SK-N-SH (cell line): ENCODE measurements around the gene ATP1A2. TPM values are rescaled to one million over a fixed set of nuclear protein-coding genes. Genes with fewer than 3 reads are reported as not detected.

ENCODE experiments used
- CTCF ChIA-PET: fragments of 300-600, 350-600 bp; formaldehyde crosslinking; extraction: SDS; loops from one replicate; lab custom pipeline; 2021; lab: Yijun Ruan, JAX
- POLR2A ChIA-PET: fragments of 350-600 bp; sonication (Branson Sonifier 250); formaldehyde crosslinking; extraction: SDS; loops from one replicate; lab custom pipeline; 2020; ENCODE audit warnings: antibody characterized with exemption, inconsistent platforms; lab: Yijun Ruan, JAX
- DNase-seq: peaks from one replicate; pipeline ENCODE4 v3.0.0; 2012
- H2AFZ ChIP-seq: fragments of 200-600 bp; sonication (generic); 2 replicates; pipeline ENCODE4 v1.8.1; 2016; ENCODE audit warnings: antibody characterized with exemption, mild to moderate bottlenecking, low read depth
- H3F3A ChIP-seq: fragments of 200-600 bp; sonication (generic); replicated peaks from 2 replicates; pipeline ENCODE3; 2016; ENCODE audit warnings: antibody characterized with exemption, mild to moderate bottlenecking; ENCODE audit not compliant: insufficient read depth
- H3K27ac ChIP-seq, 2 experiments: fragments of 200-500 bp in 1 of 2; fragments of 200-600 bp in 1 of 2; sonication (Bioruptor generic) in 1 of 2; sonication (generic), shearing (Covaris generic) in 1 of 2; 2 replicates each; pipeline versions ENCODE4 v1.5.1 to v1.6.1; 2014 to 2016; ENCODE audit warnings: low read depth in 2 of 2, inconsistent platforms in 1 of 2, low read length in 1 of 2, mild to moderate bottlenecking in 1 of 2, mixed read lengths in 1 of 2
- H3K27me3 ChIP-seq: fragments of 200-600 bp; sonication (generic), shearing (Covaris generic); 2 replicates; pipeline ENCODE4 v1.6.1; 2016; ENCODE audit warnings: mixed run types; ENCODE audit not compliant: insufficient read depth
- H3K36me3 ChIP-seq, 2 experiments: fragments of 200-500 bp in 1 of 2; fragments of 200-600 bp in 1 of 2; sonication (Bioruptor generic) in 1 of 2; sonication (generic) in 1 of 2; replicated peaks in 1 of 2; 2 replicates each; pipeline versions ENCODE3 to v1.5.1; 2014 to 2016; ENCODE audit warnings: low read length in 1 of 2, mild to moderate bottlenecking in 1 of 2; ENCODE audit not compliant: insufficient read depth in 2 of 2, control insufficient read depth in 1 of 2
- H3K4me1 ChIP-seq, 2 experiments: fragments of 200-500 bp in 1 of 2; fragments of 200-600 bp in 1 of 2; sonication (Bioruptor generic) in 1 of 2; sonication (generic), shearing (Covaris generic) in 1 of 2; 2 replicates each; pipeline versions ENCODE4 v1.5.1 to v1.6.1; 2014 to 2016; ENCODE audit warnings: low read depth in 1 of 2, low read length in 1 of 2, mixed run types in 1 of 2; ENCODE audit not compliant: insufficient read depth in 2 of 2, control insufficient read depth in 1 of 2
- H3K4me2 ChIP-seq: fragments of 200-600 bp; sonication (generic), shearing (Covaris generic); 2 replicates; pipeline ENCODE4 v1.6.1; 2017; ENCODE audit warnings: mixed run types
- H3K4me3 ChIP-seq, 2 experiments: fragments of 200-500 bp in 1 of 2; fragments of 200-600 bp in 1 of 2; sonication (Bioruptor generic) in 1 of 2; sonication (generic), shearing (Covaris generic) in 1 of 2; 2 replicates each; pipeline versions ENCODE4 v1.5.1 to v1.8.1; 2014 to 2016; ENCODE audit warnings: low read depth in 2 of 2, inconsistent platforms in 1 of 2, low read length in 1 of 2, mild to moderate bottlenecking in 1 of 2, mixed read lengths in 1 of 2, moderate library complexity in 1 of 2
- H3K79me2 ChIP-seq: fragments of 200-600 bp; sonication (generic); 2 replicates; pipeline ENCODE4 v1.8.1; 2017; ENCODE audit warnings: mild to moderate bottlenecking; ENCODE audit not compliant: insufficient read depth
- H3K9ac ChIP-seq: fragments of 200-600 bp; sonication (generic); 2 replicates; pipeline ENCODE4 v1.6.1; 2017; ENCODE audit warnings: mixed run types
- H3K9me2 ChIP-seq: fragments of 200-600 bp; sonication (generic); 2 replicates; pipeline ENCODE4 v1.6.1; 2017; ENCODE audit warnings: mixed run types
- H3K9me3 ChIP-seq: fragments of 200-600 bp; sonication (generic); 2 replicates; pipeline ENCODE4 v1.6.1; 2017; ENCODE audit warnings: mixed run types, mild to moderate bottlenecking, moderate library complexity
- H4K20me1 ChIP-seq: fragments of 200-600 bp; sonication (generic); 2 replicates; pipeline ENCODE4 v1.6.1; 2017; ENCODE audit warnings: mild to moderate bottlenecking, mixed run types; ENCODE audit not compliant: insufficient read depth
- MXI1 ChIP-seq: IDR thresholded peaks from 2 replicates; pipeline ENCODE4 v1.6.1; 2012; ENCODE audit warnings: mild to moderate bottlenecking, low read depth, low read length, improper control_type of control experiment
- POLR2AphosphoS5 ChIP-seq: IDR thresholded peaks from 2 replicates; pipeline ENCODE4 v1.6.1; 2012; ENCODE audit warnings: low read depth, low read length
- RFX5 ChIP-seq: IDR thresholded peaks from 2 replicates; pipeline ENCODE4 v1.6.1; 2012; ENCODE audit warnings: mild to moderate bottlenecking, improper control_type of control experiment, low read length
- WGBS: methylation state at CpG from one replicate; pipeline ENCODE4 v1.1.6; 2017; ENCODE audit warnings: low lambda C conversion rate; 5-methylcytosine and 5-hydroxymethylcytosine counted together
- polyA plus RNA-seq, 3 experiments: library from polyadenylated mRNA; depleted of rRNA; stranded (reverse); fragments of >200 nt; gene quantifications; 2 replicates each; pipeline ENCODE4 v1.2.3, GENCODE V29; 2012
- TF ChIP-seq, protein P1 (sequence below): fragments of 150-350 bp; IDR thresholded peaks from 2 replicates; pipeline ENCODE4 v1.6.1; 2017; ENCODE audit warnings: antibody characterized with exemption, low read length, low read depth, borderline replicate concordance
- TF ChIP-seq, protein P2 (sequence below): IDR thresholded peaks from 2 replicates; pipeline ENCODE4 v1.4.0; 2012; ENCODE audit warnings: low read depth, borderline replicate concordance
- TF ChIP-seq, protein P3 (sequence below): fragments of 200-600 bp; sonication (generic); IDR thresholded peaks from 2 replicates; pipeline ENCODE4 v1.6.1; 2017; ENCODE audit warnings: antibody characterized with exemption, mild to moderate bottlenecking, moderate library complexity
- TF ChIP-seq, protein P4 (sequence below): IDR thresholded peaks from 2 replicates; pipeline ENCODE4; 2012
- TF ChIP-seq, protein P5 (sequence below): fragments of 150-350 bp; IDR thresholded peaks from 2 replicates; pipeline ENCODE4 v1.6.1; 2016; ENCODE audit warnings: mild to moderate bottlenecking, low read depth, low read length
- TF ChIP-seq, protein P6 (sequence below): IDR thresholded peaks from 2 replicates; pipeline ENCODE4 v1.4.0; 2012; ENCODE audit warnings: low read depth, borderline replicate concordance

ATP1A2 gene
- polyA plus RNA-seq, 1 of the 3 experiments (the other 2 are of a cell fraction): 0.07 TPM

DNA sequence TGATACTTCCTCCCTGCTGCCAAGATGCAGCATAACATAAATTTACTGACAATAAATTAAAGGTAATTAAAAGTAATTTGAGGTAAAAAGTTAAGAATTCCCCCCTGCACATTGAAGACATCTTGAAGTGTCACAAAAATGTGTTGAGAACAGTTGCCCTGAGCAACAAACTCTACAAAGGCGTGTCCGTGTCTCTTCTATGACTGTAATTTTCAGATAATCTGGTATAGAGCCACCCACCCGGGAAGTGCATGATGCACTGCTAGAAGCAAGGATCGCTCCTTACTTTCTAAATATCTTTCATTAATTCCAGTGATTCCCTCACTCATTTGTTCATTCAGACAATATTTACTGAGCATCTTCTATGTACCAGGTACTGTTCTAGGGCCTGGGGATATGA lies 63.8 kb downstream of the ATP1A2 start:
- Histone ChIP-seq H3K4me3 (no peak overlapping the region), H3K9me3 (no peaks in the 10 kb centered on the region), H3K4me1 (no peaks in the 10 kb centered on the region), H3F3A (no peaks in the 10 kb centered on the region), H3K36me3 (no peaks in the 10 kb centered on the region), H4K20me1 (no peaks in the 10 kb centered on the region), H3K79me2 (no peaks in the 10 kb centered on the region), H3K27me3 (no peaks in the 10 kb centered on the region; the same call in 1 of the 2 replicates), H3K9me2 (no peaks in the 10 kb centered on the region), H3K4me2 (no peak overlapping the region), H2AFZ (no peak overlapping the region), H3K9ac (no peak overlapping the region), H3K27ac (no peak overlapping the region)
- no peak for DNase-seq
- WGBS: 44% methylated on average over 4 of the region's 4 CpGs
- ChIA-PET CTCF (interaction anchor here (0.8 to 2.0 kb wide), 5 partner anchors 13 to 94 kb away, joined by 3 to 6 read pairs (median 4); no protein-coding TSS in a partner anchor), POLR2A (no interaction called here)
- TF ChIP-seq, protein P1, sequence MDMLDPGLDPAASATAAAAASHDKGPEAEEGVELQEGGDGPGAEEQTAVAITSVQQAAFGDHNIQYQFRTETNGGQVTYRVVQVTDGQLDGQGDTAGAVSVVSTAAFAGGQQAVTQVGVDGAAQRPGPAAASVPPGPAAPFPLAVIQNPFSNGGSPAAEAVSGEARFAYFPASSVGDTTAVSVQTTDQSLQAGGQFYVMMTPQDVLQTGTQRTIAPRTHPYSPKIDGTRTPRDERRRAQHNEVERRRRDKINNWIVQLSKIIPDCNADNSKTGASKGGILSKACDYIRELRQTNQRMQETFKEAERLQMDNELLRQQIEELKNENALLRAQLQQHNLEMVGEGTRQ: no peak
- TF ChIP-seq, protein P2, sequence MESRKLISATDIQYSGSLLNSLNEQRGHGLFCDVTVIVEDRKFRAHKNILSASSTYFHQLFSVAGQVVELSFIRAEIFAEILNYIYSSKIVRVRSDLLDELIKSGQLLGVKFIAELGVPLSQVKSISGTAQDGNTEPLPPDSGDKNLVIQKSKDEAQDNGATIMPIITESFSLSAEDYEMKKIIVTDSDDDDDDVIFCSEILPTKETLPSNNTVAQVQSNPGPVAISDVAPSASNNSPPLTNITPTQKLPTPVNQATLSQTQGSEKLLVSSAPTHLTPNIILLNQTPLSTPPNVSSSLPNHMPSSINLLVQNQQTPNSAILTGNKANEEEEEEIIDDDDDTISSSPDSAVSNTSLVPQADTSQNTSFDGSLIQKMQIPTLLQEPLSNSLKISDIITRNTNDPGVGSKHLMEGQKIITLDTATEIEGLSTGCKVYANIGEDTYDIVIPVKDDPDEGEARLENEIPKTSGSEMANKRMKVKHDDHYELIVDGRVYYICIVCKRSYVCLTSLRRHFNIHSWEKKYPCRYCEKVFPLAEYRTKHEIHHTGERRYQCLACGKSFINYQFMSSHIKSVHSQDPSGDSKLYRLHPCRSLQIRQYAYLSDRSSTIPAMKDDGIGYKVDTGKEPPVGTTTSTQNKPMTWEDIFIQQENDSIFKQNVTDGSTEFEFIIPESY: no peak
- TF ChIP-seq, protein P3, sequence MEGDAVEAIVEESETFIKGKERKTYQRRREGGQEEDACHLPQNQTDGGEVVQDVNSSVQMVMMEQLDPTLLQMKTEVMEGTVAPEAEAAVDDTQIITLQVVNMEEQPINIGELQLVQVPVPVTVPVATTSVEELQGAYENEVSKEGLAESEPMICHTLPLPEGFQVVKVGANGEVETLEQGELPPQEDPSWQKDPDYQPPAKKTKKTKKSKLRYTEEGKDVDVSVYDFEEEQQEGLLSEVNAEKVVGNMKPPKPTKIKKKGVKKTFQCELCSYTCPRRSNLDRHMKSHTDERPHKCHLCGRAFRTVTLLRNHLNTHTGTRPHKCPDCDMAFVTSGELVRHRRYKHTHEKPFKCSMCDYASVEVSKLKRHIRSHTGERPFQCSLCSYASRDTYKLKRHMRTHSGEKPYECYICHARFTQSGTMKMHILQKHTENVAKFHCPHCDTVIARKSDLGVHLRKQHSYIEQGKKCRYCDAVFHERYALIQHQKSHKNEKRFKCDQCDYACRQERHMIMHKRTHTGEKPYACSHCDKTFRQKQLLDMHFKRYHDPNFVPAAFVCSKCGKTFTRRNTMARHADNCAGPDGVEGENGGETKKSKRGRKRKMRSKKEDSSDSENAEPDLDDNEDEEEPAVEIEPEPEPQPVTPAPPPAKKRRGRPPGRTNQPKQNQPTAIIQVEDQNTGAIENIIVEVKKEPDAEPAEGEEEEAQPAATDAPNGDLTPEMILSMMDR: no peak
- TF ChIP-seq, protein P4, sequence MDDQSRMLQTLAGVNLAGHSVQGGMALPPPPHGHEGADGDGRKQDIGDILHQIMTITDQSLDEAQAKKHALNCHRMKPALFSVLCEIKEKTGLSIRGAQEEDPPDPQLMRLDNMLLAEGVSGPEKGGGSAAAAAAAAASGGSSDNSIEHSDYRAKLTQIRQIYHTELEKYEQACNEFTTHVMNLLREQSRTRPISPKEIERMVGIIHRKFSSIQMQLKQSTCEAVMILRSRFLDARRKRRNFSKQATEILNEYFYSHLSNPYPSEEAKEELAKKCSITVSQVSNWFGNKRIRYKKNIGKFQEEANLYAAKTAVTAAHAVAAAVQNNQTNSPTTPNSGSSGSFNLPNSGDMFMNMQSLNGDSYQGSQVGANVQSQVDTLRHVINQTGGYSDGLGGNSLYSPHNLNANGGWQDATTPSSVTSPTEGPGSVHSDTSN: no peak
- TF ChIP-seq MXI1: no peak
- TF ChIP-seq RFX5: no peak
- TF ChIP-seq, protein P5, sequence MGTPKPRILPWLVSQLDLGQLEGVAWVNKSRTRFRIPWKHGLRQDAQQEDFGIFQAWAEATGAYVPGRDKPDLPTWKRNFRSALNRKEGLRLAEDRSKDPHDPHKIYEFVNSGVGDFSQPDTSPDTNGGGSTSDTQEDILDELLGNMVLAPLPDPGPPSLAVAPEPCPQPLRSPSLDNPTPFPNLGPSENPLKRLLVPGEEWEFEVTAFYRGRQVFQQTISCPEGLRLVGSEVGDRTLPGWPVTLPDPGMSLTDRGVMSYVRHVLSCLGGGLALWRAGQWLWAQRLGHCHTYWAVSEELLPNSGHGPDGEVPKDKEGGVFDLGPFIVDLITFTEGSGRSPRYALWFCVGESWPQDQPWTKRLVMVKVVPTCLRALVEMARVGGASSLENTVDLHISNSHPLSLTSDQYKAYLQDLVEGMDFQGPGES: no peak
- TF ChIP-seq, protein P6, sequence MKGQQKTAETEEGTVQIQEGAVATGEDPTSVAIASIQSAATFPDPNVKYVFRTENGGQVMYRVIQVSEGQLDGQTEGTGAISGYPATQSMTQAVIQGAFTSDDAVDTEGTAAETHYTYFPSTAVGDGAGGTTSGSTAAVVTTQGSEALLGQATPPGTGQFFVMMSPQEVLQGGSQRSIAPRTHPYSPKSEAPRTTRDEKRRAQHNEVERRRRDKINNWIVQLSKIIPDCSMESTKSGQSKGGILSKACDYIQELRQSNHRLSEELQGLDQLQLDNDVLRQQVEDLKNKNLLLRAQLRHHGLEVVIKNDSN: no peak
- TF ChIP-seq POLR2AphosphoS5: no peak
